B cell (primary cell): ENCODE data around the gene OS9. TPM values are rescaled to one million over a fixed set of nuclear protein-coding genes. Genes with fewer than 3 reads are reported as not detected.

ENCODE experiments used
- ATAC-seq: fragments of 200-7000 bp; cut with Tn5 transposase; one replicate; pipeline ENCODE4 v1.10.0; 2021; ENCODE audit warnings: low read depth, mild to moderate bottlenecking, moderate number of reproducible peaks, moderate library complexity
- CTCF ChIA-PET: fragments of 350-600 bp; sonication (Branson Sonifier 250); formaldehyde crosslinking; loops from one replicate; lab custom pipeline; 2021; ENCODE audit warnings: antibody characterized with exemption, inconsistent platforms; lab: Charles Lee
- POLR2A ChIA-PET: fragments of 350-600 bp; sonication (Branson Sonifier 250); formaldehyde crosslinking; loops from one replicate; lab custom pipeline; 2021; ENCODE audit warnings: antibody characterized with exemption; lab: Charles Lee
- DNase-seq: peaks from one replicate; pipeline ENCODE4 v3.0.0; 2013
- H2AFZ ChIP-seq: 2 replicates; pipeline ENCODE4 v1.6.1; 2012; ENCODE audit warnings: mild to moderate bottlenecking, low read depth, low read length; ENCODE audit not compliant: insufficient read depth, poor library complexity, severe bottlenecking
- H3K27ac ChIP-seq, 2 donors: 1 replicate in 1 of 2; 2 replicates in 1 of 2; pipeline ENCODE4 v1.5.1; 2012 to 2013; ENCODE audit warnings: low read length in 2 of 2, mild to moderate bottlenecking in 2 of 2, moderate library complexity in 1 of 2
- H3K27me3 ChIP-seq, 4 experiments: fragments of 200-600 bp in 1 of 4; sonication (generic) in 1 of 4; replicated peaks in 1 of 4; 1 replicate in 2 of 4; 2 replicates in 2 of 4; pipeline versions ENCODE4 v1.6.1 to v1.7.0; 2013 to 2016; ENCODE audit warnings: low read length in 3 of 4, mild to moderate bottlenecking in 2 of 4, mixed read lengths in 1 of 4, moderate library complexity in 1 of 4; ENCODE audit not compliant: insufficient read depth in 4 of 4, control insufficient read depth in 3 of 4; ENCODE audit errors: control extremely low read depth in 1 of 4
- H3K36me3 ChIP-seq, 2 experiments: replicated peaks in 1 of 2; 1 replicate in 1 of 2; 2 replicates in 1 of 2; pipeline versions ENCODE4 v1.6.1 to v1.7.1; 2013; ENCODE audit warnings: low read length in 1 of 2; ENCODE audit not compliant: insufficient read depth in 2 of 2, control insufficient read depth in 1 of 2; ENCODE audit errors: control extremely low read depth in 1 of 2, extremely low read depth in 1 of 2
- H3K4me1 ChIP-seq, 2 donors: fragments of 200-600 bp in 1 of 2; sonication (generic) in 1 of 2; 1 replicate in 1 of 2; 2 replicates in 1 of 2; pipeline versions ENCODE4 v1.5.1 to v1.6.1; 2013 to 2017; ENCODE audit warnings: low read length in 2 of 2; ENCODE audit not compliant: control insufficient read depth in 2 of 2, insufficient read depth in 2 of 2
- H3K4me2 ChIP-seq: replicated peaks from 2 replicates; pipeline ENCODE3; 2012; ENCODE audit warnings: mild to moderate bottlenecking, low read depth, low read length; ENCODE audit not compliant: poor library complexity, severe bottlenecking
- H3K4me3 ChIP-seq, 5 experiments: fragments of 200-600 bp in 1 of 5; sonication (generic) in 1 of 5; 1 replicate in 3 of 5; 2 replicates in 2 of 5; pipeline versions ENCODE4 v1.5.1 to v1.7.0; 2011 to 2016; ENCODE audit warnings: low read length in 4 of 5, mild to moderate bottlenecking in 4 of 5, low read depth in 2 of 5, control low read depth in 1 of 5, moderate library complexity in 1 of 5; ENCODE audit not compliant: insufficient read depth in 1 of 5; ENCODE audit errors: control extremely low read depth in 1 of 5, extremely low read depth in 1 of 5
- H3K79me2 ChIP-seq: fragments of 200-600 bp; sonication (generic); one replicate; pipeline ENCODE4 v1.6.0; 2016; ENCODE audit warnings: low read length; ENCODE audit not compliant: control insufficient read depth, insufficient read depth
- H3K9ac ChIP-seq: fragments of 200-600 bp; sonication (generic); 2 replicates; pipeline ENCODE4 v1.6.1; 2017; ENCODE audit warnings: mild to moderate bottlenecking, low read length, moderate library complexity
- H3K9me3 ChIP-seq, 3 donors: one replicate each; pipeline versions ENCODE4 v1.6.1 to v1.7.1; 2013; ENCODE audit warnings: low read length in 2 of 3; ENCODE audit not compliant: control insufficient read depth in 2 of 3, insufficient read depth in 1 of 3; ENCODE audit errors: control extremely low read depth in 1 of 3
- H4K20me1 ChIP-seq: 2 replicates; pipeline ENCODE4 v1.6.0; 2012; ENCODE audit warnings: mild to moderate bottlenecking, low read length; ENCODE audit not compliant: insufficient read depth, control insufficient read depth, poor library complexity, severe bottlenecking
- H3K27ac Mint-ChIP-seq: one replicate; pipeline ENCODE4 v1.8.0; 2021; ENCODE audit warnings: mixed read lengths
- H3K27me3 Mint-ChIP-seq: one replicate; pipeline ENCODE4 v1.8.0; 2021; ENCODE audit warnings: mixed read lengths
- H3K4me1 Mint-ChIP-seq: one replicate; pipeline ENCODE4 v1.8.0; 2021; ENCODE audit warnings: mixed read lengths
- H3K4me3 Mint-ChIP-seq: one replicate; pipeline ENCODE4 v1.8.0; 2021; ENCODE audit warnings: mixed read lengths
- H3K9me3 Mint-ChIP-seq: one replicate; pipeline ENCODE4 v1.8.0; 2022; ENCODE audit warnings: mixed read lengths; ENCODE audit not compliant: insufficient read depth
- EZH2 ChIP-seq: IDR thresholded peaks from 2 replicates; pipeline ENCODE4 v1.6.1; 2012; ENCODE audit warnings: borderline replicate concordance, low read depth, mild to moderate bottlenecking, moderate library complexity, low read length; ENCODE audit not compliant: insufficient read depth, poor library complexity, severe bottlenecking
- WGBS: methylation state at CpG from one replicate; pipeline ENCODE4 v1.1.5; 2013; ENCODE audit warnings: missing lambda C conversion rate; ENCODE audit not compliant: insufficient coverage; 5-methylcytosine and 5-hydroxymethylcytosine counted together
- intact Hi-C: fragments of 100-400 bp; cut with micrococcal nuclease; formaldehyde crosslinking; loops from one replicate; pipeline ENCODE4 v1.10.0; 2022
- polyA plus RNA-seq: library from polyadenylated mRNA; depleted of rRNA; stranded (reverse); fragments of >200 nt; gene quantifications from 2 replicates; pipeline ENCODE4 v1.2.3, GENCODE V29; 2012
- total RNA-seq, 2 donors: library from RNA; stranded (reverse); fragments of 120-200 nt in 1 of 2; gene quantifications; 1 replicate in 1 of 2; 2 replicates in 1 of 2; pipeline versions ENCODE4 v1.2.3 to v1.2.4, GENCODE V29; 2013 to 2022
- TF ChIP-seq, protein P1 (sequence below): fragments of 200-600 bp; IDR thresholded peaks from one replicate; pipeline ENCODE4 v1.8.0; 2022; ENCODE audit warnings: antibody characterized with exemption, mild to moderate bottlenecking

The OS9 gene
- total and polyA plus RNA-seq, 2 donors (not counting 1 experiment from before 2014, with no cell fraction given): 182 to 234 TPM

DNA sequence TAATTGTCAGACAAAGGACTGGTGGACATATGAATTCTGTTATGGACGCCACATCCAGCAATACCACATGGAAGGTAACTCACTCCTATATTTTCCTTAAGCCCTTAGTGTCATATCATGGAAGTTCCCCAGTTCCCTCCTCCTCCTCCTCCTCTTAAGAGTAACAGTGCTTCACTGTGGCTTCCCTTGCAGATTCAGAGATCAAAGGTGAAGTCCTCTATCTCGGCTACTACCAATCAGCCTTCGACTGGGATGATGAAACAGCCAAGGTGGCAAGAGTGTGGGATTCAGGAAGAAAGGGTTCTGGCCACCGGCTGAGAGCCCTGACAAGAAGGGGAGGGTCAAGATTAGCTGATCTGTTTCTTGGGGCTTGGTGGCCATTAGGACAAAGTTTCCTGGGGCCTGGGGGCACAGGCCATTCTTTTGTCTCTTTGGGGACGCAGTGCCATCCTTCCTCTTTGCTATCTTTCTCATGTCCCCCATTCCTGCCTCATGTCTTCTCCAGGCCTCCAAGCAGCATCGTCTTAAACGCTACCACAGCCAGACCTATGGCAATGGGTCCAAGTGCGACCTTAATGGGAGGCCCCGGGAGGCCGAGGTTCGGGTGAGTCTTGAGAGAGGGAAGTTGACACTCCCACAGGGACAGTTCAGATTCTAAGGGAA lies 2.0 kb downstream of the OS9 start:
- Mint-ChIP-seq H3K4me3 (peak overlapping the region; percentile 50), H3K9me3 (no peaks in the 10 kb centered on the region), H3K4me1 (peaks cover 30% of the 10 kb centered on the region), H3K27me3 (peaks cover under 1% of the 10 kb centered on the region), H3K27ac (no peak overlapping the region)
- DNase-seq (no peak), ATAC-seq (no peak)
- TF ChIP-seq EZH2: no peak
- TF ChIP-seq, protein P1, sequence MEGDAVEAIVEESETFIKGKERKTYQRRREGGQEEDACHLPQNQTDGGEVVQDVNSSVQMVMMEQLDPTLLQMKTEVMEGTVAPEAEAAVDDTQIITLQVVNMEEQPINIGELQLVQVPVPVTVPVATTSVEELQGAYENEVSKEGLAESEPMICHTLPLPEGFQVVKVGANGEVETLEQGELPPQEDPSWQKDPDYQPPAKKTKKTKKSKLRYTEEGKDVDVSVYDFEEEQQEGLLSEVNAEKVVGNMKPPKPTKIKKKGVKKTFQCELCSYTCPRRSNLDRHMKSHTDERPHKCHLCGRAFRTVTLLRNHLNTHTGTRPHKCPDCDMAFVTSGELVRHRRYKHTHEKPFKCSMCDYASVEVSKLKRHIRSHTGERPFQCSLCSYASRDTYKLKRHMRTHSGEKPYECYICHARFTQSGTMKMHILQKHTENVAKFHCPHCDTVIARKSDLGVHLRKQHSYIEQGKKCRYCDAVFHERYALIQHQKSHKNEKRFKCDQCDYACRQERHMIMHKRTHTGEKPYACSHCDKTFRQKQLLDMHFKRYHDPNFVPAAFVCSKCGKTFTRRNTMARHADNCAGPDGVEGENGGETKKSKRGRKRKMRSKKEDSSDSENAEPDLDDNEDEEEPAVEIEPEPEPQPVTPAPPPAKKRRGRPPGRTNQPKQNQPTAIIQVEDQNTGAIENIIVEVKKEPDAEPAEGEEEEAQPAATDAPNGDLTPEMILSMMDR: no peak
- no peak overlapping the region for H3K4me3 ChIP-seq
- no peaks in the 10 kb centered on the region for H3K9me3 ChIP-seq
- CTCF ChIA-PET: interaction anchor here (0.7 kb wide), 1 partner anchor 76 kb away, joined by 3 read pairs; no protein-coding TSS in a partner anchor
- H3K4me2 ChIP-seq: no peak overlapping the region
- intact Hi-C loops: loop anchor here (2.0 kb wide), 2 partner anchors 57 to 173 kb away; partner anchors contain the start of genes CDK4 and MBD6
- H4K20me1 ChIP-seq: peaks cover 15% of the 10 kb centered on the region
- 93% methylated on average over 3 of the region's 11 CpGs for WGBS
- no peak overlapping the region for H2AFZ ChIP-seq
- H3K9ac ChIP-seq: no peak overlapping the region
- no peaks in the 10 kb centered on the region for H3K27me3 ChIP-seq
- H3K27ac ChIP-seq: no peak overlapping the region
- peaks cover 7 to 38% of the 10 kb centered on the region in 2 experiments for H3K36me3 ChIP-seq
- POLR2A ChIA-PET: no interaction called here
- H3K4me1 ChIP-seq: peaks cover 20 to 25% of the 10 kb centered on the region in 2 donors
- peaks cover 27% of the 10 kb centered on the region for H3K79me2 ChIP-seq

DNA sequence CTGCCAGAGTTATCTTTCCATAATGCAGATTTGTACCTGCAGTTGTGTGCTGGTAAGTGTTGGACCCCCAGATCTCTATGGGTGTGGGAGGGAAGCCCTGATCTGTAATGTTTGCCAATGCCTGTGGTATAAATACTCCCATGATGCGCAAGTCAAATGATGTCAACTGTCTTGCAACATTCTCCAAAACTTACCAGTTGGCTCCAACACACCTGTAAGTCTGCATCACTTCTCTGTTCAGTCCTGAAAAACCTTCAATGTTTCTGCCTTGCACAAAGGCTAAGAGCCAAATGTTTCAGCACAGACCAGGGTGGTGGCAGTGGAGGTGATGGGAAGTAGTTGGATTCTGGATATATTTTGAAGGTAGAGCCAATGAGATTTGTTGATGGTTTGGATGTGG lies 3.1 kb downstream of the OS9 start:
- Histone ChIP-seq H3K36me3 (peaks cover 7 to 39% of the 10 kb centered on the region in 2 experiments), H3K4me3 (no peak overlapping the region), H3K27me3 (no peaks in the 10 kb centered on the region), H3K4me2 (no peak overlapping the region), H3K4me1 (peaks cover 23 to 32% of the 10 kb centered on the region in 2 donors), H3K9ac (no peak overlapping the region), H3K9me3 (no peaks in the 10 kb centered on the region), H4K20me1 (peaks cover 15% of the 10 kb centered on the region), H3K79me2 (peaks cover 27% of the 10 kb centered on the region), H3K27ac (no peak overlapping the region), H2AFZ (no peak overlapping the region)
- POLR2A ChIA-PET: no interaction called here
- TF ChIP-seq, protein P1: no peak
- TF ChIP-seq EZH2: no peak
- no peaks in the 10 kb centered on the region for H3K27me3 Mint-ChIP-seq
- DNase-seq (no peak), ATAC-seq (no peak)
- H3K9me3 Mint-ChIP-seq: no peaks in the 10 kb centered on the region
- CTCF ChIA-PET: interaction anchor here (0.7 kb wide), 1 partner anchor 412 kb away, joined by 3 read pairs; no protein-coding TSS in a partner anchor
- WGBS: 100% methylated on average over 1 of the region's 1 CpG
- H3K27ac Mint-ChIP-seq: no peak overlapping the region
- no peak overlapping the region for H3K4me3 Mint-ChIP-seq
- intact Hi-C loops: no loop called here
- peaks cover 35% of the 10 kb centered on the region for H3K4me1 Mint-ChIP-seq
